Right cardiac atrium (tissue), 5 donors: ENCODE measurements around the gene ABHD17C. TPM values are rescaled to one million over a fixed set of nuclear protein-coding genes. Genes with fewer than 3 reads are reported as not detected.

Experiments used
- ATAC-seq, 2 donors: fragments of 200-7000 bp; cut with Tn5 transposase; one replicate each; pipeline versions ENCODE4 v1.8.0 to v1.9.1; 2020; ENCODE audit warnings: moderate library complexity in 2 of 2, mild to moderate bottlenecking in 1 of 2
- DNase-seq, 3 donors: peaks; one replicate each; pipeline ENCODE4 v3.0.0-alpha.2; 2020
- H3K27ac ChIP-seq: one replicate; pipeline ENCODE4 v1.5.1; 2013; ENCODE audit warnings: mild to moderate bottlenecking, low read length, control low read depth, moderate library complexity
- H3K27me3 ChIP-seq: one replicate; pipeline ENCODE4 v1.6.1; 2013; ENCODE audit not compliant: control insufficient read depth, insufficient read depth
- H3K4me1 ChIP-seq: one replicate; pipeline ENCODE4 v1.6.1; 2013; ENCODE audit warnings: low read length; ENCODE audit not compliant: control insufficient read depth, insufficient read depth
- H3K4me3 ChIP-seq: one replicate; pipeline ENCODE4 v1.5.1; 2013; ENCODE audit warnings: low read length, control low read depth
- H3K9me3 ChIP-seq: one replicate; pipeline ENCODE4 v1.6.1; 2013; ENCODE audit warnings: low read length; ENCODE audit not compliant: control insufficient read depth
- WGBS: extraction: QIAGEN DNeasy Blood & Tissue Kit; methylation state at CpG from one replicate; pipeline ENCODE4 v1.1.7; 2013; 5-methylcytosine and 5-hydroxymethylcytosine counted together
- intact Hi-C, 4 donors: fragments of 100-400 bp; cut with DNase I; formaldehyde crosslinking; loops; one replicate each; pipeline versions ENCODE4 v1.11.0 to v1.14.0; 2022 to 2023
- polyA plus RNA-seq: library from polyadenylated mRNA; stranded (reverse); fragments of 200-250 nt; gene quantifications from one replicate; pipeline ENCODE4 v1.2.3, GENCODE V29; 2013
- total RNA-seq, 4 donors: library from RNA; stranded (reverse); fragmentation: NEBNext Ultra II Directional; extraction: Animal tissue kit (Norgen Biotek cat#: 25700); gene quantifications; one replicate each; pipeline ENCODE4 v1.2.1, GENCODE V29; 2021
- donor health status: healthy with polysubstance abuse.
- donor health status: DM: no; HTN: yes; CAD: no.
- donor health status: DM: no; HTN: no; CAD: no.
- donor health status: DM: no; HTN: yes; CAD: no; lungs with severe emphysema.
- donor health status: DM: yes; HTN: yes; CAD: no.

ABHD17C gene
- total and polyA plus RNA-seq, 5 donors, result 2.6 to 6.2 (median 5.3) TPM

DNA sequence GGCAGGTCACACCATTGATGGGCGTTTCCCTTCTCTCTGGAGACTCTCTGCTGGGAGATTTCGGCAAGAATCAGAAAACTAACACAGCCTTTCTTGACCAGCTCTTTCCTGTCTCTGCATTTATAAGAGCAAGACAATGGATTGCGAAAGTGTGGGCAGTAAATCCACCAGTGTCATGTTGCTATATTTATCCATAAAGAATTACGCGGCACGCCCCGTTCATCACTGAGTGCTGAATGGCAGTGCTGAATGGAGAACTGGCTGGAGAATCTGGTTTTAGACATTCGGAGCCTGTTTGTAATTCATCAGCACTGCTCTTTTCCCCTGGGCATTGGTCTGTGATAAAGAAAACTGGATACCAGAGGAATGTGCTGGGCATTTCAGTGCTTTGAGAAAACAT, 82.0 kb downstream of the ABHD17C start:
- intact Hi-C loops, result loop anchor here (2.0 to 10.0 kb wide), 8 partner anchors 142 to 322 kb away; no protein-coding TSS in a partner anchor
- H3K9me3 ChIP-seq, result no peaks in the 10 kb centered on the region
- no peak overlapping the region for H3K4me3 ChIP-seq
- DNase-seq, result peak; percentile 58 to 82 (median 58)
- peak overlapping the region; percentile 59 for H3K27ac ChIP-seq
- H3K4me1 ChIP-seq, result peaks cover 6% of the 10 kb centered on the region
- ATAC-seq, result peak; percentile 64 to 67
- H3K27me3 ChIP-seq, result no peaks in the 10 kb centered on the region
- WGBS, result 16% methylated on average over 8 of the region's 8 CpGs

GRCh38 chr15:80777826-80778620, 82.9 kb downstream of the ABHD17C start:
- H3K27ac ChIP-seq, result no peak overlapping the region
- DNase-seq, result no peak
- ATAC-seq, result no peak
- intact Hi-C loops, result loop anchor here (2.0 to 10.0 kb wide), 8 partner anchors 143 to 323 kb away; no protein-coding TSS in a partner anchor
- no peaks in the 10 kb centered on the region for H3K9me3 ChIP-seq
- 77% methylated on average over 10 of the region's 10 CpGs for WGBS
- peaks cover 6% of the 10 kb centered on the region for H3K4me1 ChIP-seq
- H3K27me3 ChIP-seq, result no peaks in the 10 kb centered on the region
- H3K4me3 ChIP-seq, result no peak overlapping the region

DNA sequence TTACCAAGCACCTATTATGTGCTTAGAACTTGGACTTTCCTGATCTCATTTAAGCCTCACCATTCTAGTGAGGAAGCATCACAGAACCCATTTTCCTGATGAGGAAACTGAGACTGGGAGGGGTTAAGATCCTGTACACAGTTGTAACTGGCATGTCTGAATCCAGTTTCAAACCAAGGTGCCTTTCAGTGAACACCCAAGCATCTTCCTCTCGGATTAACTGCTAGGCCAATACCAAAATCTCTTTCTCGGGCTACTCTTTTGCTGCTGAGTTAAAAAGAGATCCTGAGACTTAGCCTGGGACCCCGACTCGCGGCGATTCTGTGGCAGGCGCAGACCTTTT, 83.5 kb downstream of the ABHD17C start:
- Histone ChIP-seq H3K27me3 (no peaks in the 10 kb centered on the region), H3K27ac (no peak overlapping the region), H3K4me1 (peaks cover 6% of the 10 kb centered on the region), H3K9me3 (no peaks in the 10 kb centered on the region), H3K4me3 (peak overlapping the region; percentile 49)
- intact Hi-C loops, result loop anchor here (2.0 to 10.0 kb wide), 7 partner anchors 144 to 324 kb away; no protein-coding TSS in a partner anchor
- DNase-seq (no peak), ATAC-seq (no peak)
- 24% methylated on average over 7 of the region's 7 CpGs for WGBS

GRCh38 chr15:80778964-80779657, 84.0 kb downstream of the ABHD17C start, which contains the start of gene CEMIP:
Gene CEMIP, plus strand, starts transcription at chr15:80779370. Its CDS starts 94,510 bp downstream, at chr15:80873880.
- Histone ChIP-seq H3K4me3 (peak within 1 kb of the TSS; percentile 49), H3K4me1 (peaks cover 6% of the 10 kb centered on the region), H3K9me3 (no peaks in the 10 kb centered on the region), H3K27ac (no peak within 1 kb of the TSS), H3K27me3 (no peaks in the 10 kb centered on the region)
- DNase-seq (peak; percentile 70 to 90 (median 89)), ATAC-seq (peak; percentile 88 to 89)
- intact Hi-C loops, result loop anchor here (2.0 to 10.0 kb wide), 7 partner anchors 144 to 324 kb away; no protein-coding TSS in a partner anchor
- 1% methylated on average over 75 of the region's 75 CpGs for WGBS

GRCh38 chr15:80779658-80780415, 84.7 kb downstream of the ABHD17C start:
- intact Hi-C loops, result loop anchor here (2.0 to 10.0 kb wide), 8 partner anchors 145 to 325 kb away; no protein-coding TSS in a partner anchor
- 2% methylated on average over 45 of the region's 45 CpGs for WGBS
- H3K4me3 ChIP-seq, result peak overlapping the region; percentile 49
- H3K27ac ChIP-seq, result no peak overlapping the region
- no peaks in the 10 kb centered on the region for H3K9me3 ChIP-seq
- ATAC-seq (peak; percentile 27 to 60), DNase-seq (peak; percentile 45 to 68 (median 56))
- H3K4me1 ChIP-seq, result peaks cover 6% of the 10 kb centered on the region
- H3K27me3 ChIP-seq, result no peaks in the 10 kb centered on the region

- 4% methylated on average over 40 of the region's 40 CpGs for WGBS
- H3K9me3 ChIP-seq, result no peaks in the 10 kb centered on the region
- intact Hi-C loops, result loop anchor here in 1 of 4 donors (10.0 kb wide), 1 partner anchor 184 kb away; no protein-coding TSS in a partner anchor
- H3K4me3 ChIP-seq, result no peak overlapping the region
- ATAC-seq (peak; percentile 48 to 64), DNase-seq (peak; percentile 72 to 89 (median 85))
- no peak overlapping the region for H3K27ac ChIP-seq
- H3K27me3 ChIP-seq, result no peaks in the 10 kb centered on the region
- H3K4me1 ChIP-seq, result peaks cover 6% of the 10 kb centered on the region
These were observed 85.5 kb downstream of the ABHD17C start for GRCh38 chr15:80780416-80781221.

DNA sequence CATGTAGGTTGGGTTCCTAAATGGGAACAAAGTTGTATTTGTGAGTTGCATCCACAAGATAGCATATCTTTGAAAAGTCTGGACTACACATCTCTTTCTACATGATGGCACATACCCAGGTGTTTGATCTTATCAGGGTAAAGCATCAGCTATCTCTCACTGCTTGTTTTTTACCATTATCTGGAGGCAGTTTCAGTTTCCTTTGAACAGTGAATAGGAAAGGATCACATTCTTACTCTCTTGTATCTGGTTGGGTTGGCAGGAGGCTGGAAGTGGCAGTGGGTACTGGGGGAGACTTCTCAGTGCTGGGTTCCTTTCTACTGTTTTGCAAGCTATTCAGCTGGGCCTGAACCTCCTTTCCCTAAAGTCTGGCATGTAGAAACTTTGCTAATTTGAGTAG, 88.2 kb downstream of the ABHD17C start:
- DNase-seq (no peak), ATAC-seq (no peak)
- no peak overlapping the region for H3K27ac ChIP-seq
- no peaks in the 10 kb centered on the region for H3K9me3 ChIP-seq
- H3K27me3 ChIP-seq, result no peaks in the 10 kb centered on the region
- intact Hi-C loops, result loop anchor here in 1 of 4 donors (10.0 kb wide), 1 partner anchor 182 kb away; no protein-coding TSS in a partner anchor
- H3K4me1 ChIP-seq, result peaks cover 2% of the 10 kb centered on the region
- H3K4me3 ChIP-seq, result no peak overlapping the region

DNA sequence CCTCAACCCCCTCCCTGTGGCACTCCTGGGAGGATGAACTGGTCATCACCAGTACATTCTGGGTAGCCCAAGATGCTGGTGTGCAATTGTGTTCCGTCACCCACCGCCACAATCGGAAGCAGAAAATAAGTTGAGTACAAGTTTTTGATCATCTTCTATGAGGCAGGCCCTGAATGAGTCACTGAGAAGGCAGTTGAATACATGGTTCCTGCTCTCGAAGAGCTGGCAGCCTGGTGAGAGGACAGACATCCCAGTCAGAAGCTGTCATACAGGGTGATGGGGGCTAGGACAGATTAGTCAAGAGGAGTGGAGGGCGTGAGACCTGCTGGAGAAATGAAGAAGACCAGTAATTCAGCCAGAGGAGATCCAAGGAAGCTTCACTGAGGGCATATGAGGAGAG, 90.2 kb downstream of the ABHD17C start:
- H3K9me3 ChIP-seq, result no peaks in the 10 kb centered on the region
- no peak overlapping the region for H3K4me3 ChIP-seq
- intact Hi-C loops, result loop anchor here in 1 of 4 donors (10.0 kb wide), 1 partner anchor 179 kb away; no protein-coding TSS in a partner anchor
- H3K27ac ChIP-seq, result no peak overlapping the region
- peaks cover 2% of the 10 kb centered on the region for H3K4me1 ChIP-seq
- ATAC-seq (no peak), DNase-seq (no peak)
- 96% methylated on average over 5 of the region's 5 CpGs for WGBS
- no peaks in the 10 kb centered on the region for H3K27me3 ChIP-seq

GRCh38 chr15:80785811-80786354, 90.8 kb downstream of the ABHD17C start:
- intact Hi-C loops, result loop anchor here in 1 of 4 donors (10.0 kb wide), 1 partner anchor 179 kb away; no protein-coding TSS in a partner anchor
- DNase-seq (no peak), ATAC-seq (no peak)
- no peaks in the 10 kb centered on the region for H3K4me1 ChIP-seq
- H3K27ac ChIP-seq, result no peak overlapping the region
- H3K4me3 ChIP-seq, result no peak overlapping the region
- no peaks in the 10 kb centered on the region for H3K27me3 ChIP-seq
- WGBS, result 87% methylated on average over 5 of the region's 5 CpGs
- no peaks in the 10 kb centered on the region for H3K9me3 ChIP-seq
